H1 (cell line): ENCODE results near the gene C1QTNF4. TPM values are rescaled to one million over a fixed set of nuclear protein-coding genes. Genes with fewer than 3 reads are reported as not detected.

Experiments
- CTCF ChIA-PET: fragments of 300-600 bp; sonication (Branson Sonifier 250); formaldehyde crosslinking; loops from one replicate; lab custom pipeline; 2021; ENCODE audit not compliant: partially characterized antibody; lab: Charles Lee
- POLR2A ChIA-PET: fragments of 300-600 bp; sonication (Branson Sonifier 250); formaldehyde crosslinking; loops from one replicate; lab custom pipeline; 2021; ENCODE audit warnings: inconsistent platforms; ENCODE audit not compliant: partially characterized antibody; lab: Charles Lee
- DNase-seq, 2 experiments: peaks; one replicate each; pipeline versions ENCODE4 v3.0.0 to v3.0.0-alpha.2; 2010 to 2022; ENCODE audit warnings: low spot score in 2 of 2, low read depth in 1 of 2, mixed read lengths in 1 of 2
- FAIRE-seq: peaks from 2 replicates; lab custom pipeline; 2011; peaks lifted over from hg19 to GRCh38; lab: Jason Lieb, UNC
- H2AFZ ChIP-seq: 2 replicates; pipeline ENCODE4 v1.8.1; 2012; ENCODE audit warnings: low read length, inconsistent platforms
- H2AK5ac ChIP-seq: 2 replicates; pipeline ENCODE4 v1.6.1; 2013; ENCODE audit warnings: low read depth, low read length
- H2BK120ac ChIP-seq: replicated peaks from 2 replicates; pipeline ENCODE3; 2013; ENCODE audit warnings: low read depth, low read length, inconsistent platforms
- H2BK12ac ChIP-seq: 2 replicates; pipeline ENCODE4 v1.6.1; 2013; ENCODE audit warnings: low read depth, low read length
- H2BK15ac ChIP-seq: 2 replicates; pipeline ENCODE4 v1.6.1; 2013; ENCODE audit warnings: low read length
- H2BK20ac ChIP-seq: 2 replicates; pipeline ENCODE4 v1.6.1; 2013; ENCODE audit warnings: low read length
- H2BK5ac ChIP-seq: 2 replicates; pipeline ENCODE4 v1.6.1; 2013; ENCODE audit warnings: low read depth, low read length
- H3K14ac ChIP-seq: 2 replicates; pipeline ENCODE4 v1.6.1; 2013; ENCODE audit warnings: inconsistent platforms; ENCODE audit not compliant: insufficient read length
- H3K18ac ChIP-seq: 2 replicates; pipeline ENCODE4 v1.6.1; 2013; ENCODE audit warnings: low read length; ENCODE audit errors: extremely low read depth
- H3K23ac ChIP-seq: 2 replicates; pipeline ENCODE4 v1.6.1; 2013; ENCODE audit warnings: inconsistent platforms; ENCODE audit not compliant: insufficient read length
- H3K23me2 ChIP-seq: 2 replicates; pipeline ENCODE4 v1.6.1; 2013; ENCODE audit warnings: low read depth, low read length
- H3K27ac ChIP-seq: 2 replicates; pipeline ENCODE4 v1.6.1; 2011; ENCODE audit warnings: low read depth, low read length, inconsistent platforms
- H3K27me3 ChIP-seq, 4 experiments: replicated peaks in 1 of 4; 1 replicate in 1 of 4; 2 replicates in 3 of 4; pipeline versions ENCODE4 v1.6.1 to v1.8.1; 2011 to 2013; ENCODE audit warnings: low read length in 3 of 4, mild to moderate bottlenecking in 3 of 4, inconsistent platforms in 2 of 4, mixed read lengths in 2 of 4, moderate library complexity in 1 of 4; ENCODE audit not compliant: control insufficient read depth in 3 of 4, insufficient read depth in 3 of 4; ENCODE audit errors: extremely low read depth in 1 of 4
- H3K36me3 ChIP-seq, 4 experiments: 2 replicates each; pipeline versions ENCODE4 v1.6.1 to v1.8.1; 2011 to 2013; ENCODE audit warnings: mild to moderate bottlenecking in 4 of 4, low read length in 3 of 4, moderate library complexity in 2 of 4, control low read depth in 1 of 4, inconsistent platforms in 1 of 4; ENCODE audit not compliant: insufficient read depth in 4 of 4, control insufficient read depth in 2 of 4
- H3K4ac ChIP-seq: replicated peaks from 2 replicates; pipeline ENCODE3; 2013; ENCODE audit warnings: low read length, low read depth, mixed read lengths, inconsistent platforms; ENCODE audit not compliant: insufficient read length
- H3K4me1 ChIP-seq, 4 experiments: replicated peaks in 1 of 4; 1 replicate in 1 of 4; 2 replicates in 3 of 4; pipeline versions ENCODE4 v1.6.1 to v1.8.1; 2011 to 2013; ENCODE audit warnings: low read length in 3 of 4, inconsistent platforms in 2 of 4, mixed read lengths in 1 of 4; ENCODE audit not compliant: insufficient read depth in 4 of 4, control insufficient read depth in 3 of 4
- H3K4me2 ChIP-seq, 2 experiments: 2 replicates each; pipeline versions ENCODE4 v1.6.1 to v1.8.1; 2011 to 2013; ENCODE audit warnings: low read depth in 2 of 2, low read length in 2 of 2, control low read depth in 1 of 2, inconsistent platforms in 1 of 2, mild to moderate bottlenecking in 1 of 2; ENCODE audit not compliant: insufficient read depth in 1 of 2
- H3K4me3 ChIP-seq, 4 experiments: fragments of 200-600, 300-600 bp in 1 of 4; sonication (generic), shearing (Covaris generic), sonication (Bioruptor Twin) in 1 of 4; 2 replicates each; pipeline versions ENCODE4 v1.5.1 to v1.8.1; 2011 to 2016; ENCODE audit warnings: low read length in 4 of 4, low read depth in 3 of 4, control low read depth in 2 of 4, inconsistent platforms in 2 of 4, mild to moderate bottlenecking in 2 of 4, mixed read lengths in 1 of 4, moderate library complexity in 1 of 4; ENCODE audit not compliant: insufficient read depth in 2 of 4; ENCODE audit errors: extremely low read depth in 1 of 4
- H3K56ac ChIP-seq: replicated peaks from 2 replicates; pipeline ENCODE3; 2013; ENCODE audit warnings: low read depth, mild to moderate bottlenecking, mixed read lengths, low read length, inconsistent platforms; ENCODE audit not compliant: insufficient read length
- H3K79me1 ChIP-seq: 2 replicates; pipeline ENCODE4 v1.6.1; 2013; ENCODE audit warnings: low read depth, low read length, control low read depth
- H3K79me2 ChIP-seq, 2 experiments: 2 replicates each; pipeline versions ENCODE4 v1.6.1 to v1.8.1; 2012 to 2013; ENCODE audit warnings: low read length in 2 of 2, mild to moderate bottlenecking in 2 of 2, inconsistent platforms in 1 of 2; ENCODE audit not compliant: insufficient read depth in 2 of 2, control insufficient read depth in 1 of 2
- H3K9ac ChIP-seq, 4 experiments: replicated peaks in 1 of 4; 1 replicate in 1 of 4; 2 replicates in 3 of 4; pipeline versions ENCODE4 v1.6.1 to v1.8.1; 2011 to 2013; ENCODE audit warnings: low read depth in 3 of 4, low read length in 3 of 4, control low read depth in 2 of 4, mild to moderate bottlenecking in 2 of 4, moderate library complexity in 2 of 4, inconsistent platforms in 1 of 4; ENCODE audit errors: extremely low read depth in 1 of 4
- H3K9me3 ChIP-seq, 2 experiments: 2 replicates each; pipeline versions ENCODE4 v1.6.1 to v1.8.1; 2012 to 2013; ENCODE audit warnings: mild to moderate bottlenecking in 2 of 2, moderate library complexity in 2 of 2, control low read depth in 1 of 2, inconsistent platforms in 1 of 2, low read depth in 1 of 2, low read length in 1 of 2, mixed read lengths in 1 of 2; ENCODE audit not compliant: insufficient read depth in 2 of 2
- H4K20me1 ChIP-seq, 2 experiments: replicated peaks in 1 of 2; 2 replicates each; pipeline versions ENCODE3 to v1.8.1; 2011 to 2013; ENCODE audit warnings: inconsistent platforms in 2 of 2, low read length in 2 of 2, mild to moderate bottlenecking in 1 of 2; ENCODE audit not compliant: insufficient read depth in 2 of 2, control insufficient read depth in 1 of 2
- H4K5ac ChIP-seq: 2 replicates; pipeline ENCODE4 v1.6.1; 2013; ENCODE audit warnings: low read length, low read depth, mixed read lengths, inconsistent platforms; ENCODE audit not compliant: insufficient read length
- H4K8ac ChIP-seq: 2 replicates; pipeline ENCODE4 v1.8.0; 2013; ENCODE audit warnings: mild to moderate bottlenecking, moderate library complexity, low read length, inconsistent platforms; ENCODE audit not compliant: insufficient read depth; ENCODE audit errors: extremely low read depth
- H4K91ac ChIP-seq: replicated peaks from 2 replicates; pipeline ENCODE3; 2013; ENCODE audit warnings: low read length, mixed read lengths, inconsistent platforms; ENCODE audit not compliant: insufficient read length
- CHD1 ChIP-seq: IDR thresholded peaks from 2 replicates; pipeline ENCODE4 v1.6.1; 2012; ENCODE audit warnings: low read depth, low read length, improper control_type of control experiment
- CREB1 ChIP-seq: IDR thresholded peaks from 2 replicates; pipeline ENCODE4 v1.6.1; 2012; ENCODE audit warnings: inconsistent platforms
- NANOG ChIP-seq: IDR thresholded peaks from 2 replicates; pipeline ENCODE4 v1.6.1; 2011; ENCODE audit warnings: low read length, low read depth, mild to moderate bottlenecking, inconsistent platforms; ENCODE audit not compliant: insufficient read depth, poor library complexity, severe bottlenecking
- NRF1 ChIP-seq: IDR thresholded peaks from 2 replicates; pipeline ENCODE4 v1.6.1; 2011; ENCODE audit warnings: mild to moderate bottlenecking, low read depth, low read length, improper control_type of control experiment
- POU5F1 ChIP-seq: IDR thresholded peaks from 2 replicates; pipeline ENCODE4 v1.6.1; 2011; ENCODE audit warnings: low read depth, mild to moderate bottlenecking, low read length, moderate library complexity
- SIRT6 ChIP-seq: IDR thresholded peaks from one replicate; pipeline ENCODE4 v1.7.1; 2012; ENCODE audit warnings: low read length, inconsistent platforms
- USF2 ChIP-seq: IDR thresholded peaks from 2 replicates; pipeline ENCODE4 v1.6.1; 2011; ENCODE audit warnings: low read length, improper control_type of control experiment
- ZNF274 ChIP-seq: IDR thresholded peaks from 2 replicates; pipeline ENCODE4 v1.7.0; 2012; ENCODE audit warnings: low read length, borderline replicate concordance; ENCODE audit errors: extremely low read depth
- WGBS, 2 experiments: shearing (Covaris generic) in 1 of 2; methylation state at CpG; one replicate each; pipeline versions ENCODE4 v1.1.6 to v1.1.7; 2013 to 2015; ENCODE audit warnings: low lambda C conversion rate in 2 of 2, mixed read lengths in 2 of 2, inconsistent platforms in 1 of 2, low coverage in 1 of 2, missing lambda C conversion rate in 1 of 2; ENCODE audit not compliant: insufficient replicate concordance in 2 of 2, insufficient coverage in 1 of 2, insufficient read length in 1 of 2; ENCODE audit errors: extremely low coverage in 1 of 2, missing lambda C conversion rate in 1 of 2; 5-methylcytosine and 5-hydroxymethylcytosine counted together
- polyA plus RNA-seq, 7 experiments: library from polyadenylated mRNA; depleted of rRNA in 3 of 7; stranded (reverse) in 5 of 7; unstranded in 2 of 7; fragments of >200 nt in 5 of 7; fragments of 200-250 nt in 2 of 7; gene quantifications; 1 replicate in 5 of 7; 2 replicates in 1 of 7; 4 replicates in 1 of 7; pipeline versions ENCODE4 v1.2.1 to v1.2.3, GENCODE V29; 2011 to 2013; ENCODE audit warnings: missing spikeins in 2 of 7, mixed read lengths in 2 of 7
- total RNA-seq: library from RNA; stranded (reverse); fragmentation: NEBNext Ultra II Directional; extraction: Animal tissue kit (Norgen Biotek cat#: 25700); gene quantifications from 2 replicates; pipeline ENCODE4 v1.2.1, GENCODE V29; 2021

The C1QTNF4 gene
- total and polyA plus RNA-seq, 2 of the 8 experiments (the other 6 are each of a cell fraction or from before 2014, with no cell fraction given) = 3.9 to 6.0 TPM

GRCh38 chr11:47589977-47590861, 4.0 kb downstream of the C1QTNF4 start:
- peaks cover 3 to 8% (median 4%) of the 10 kb centered on the region in 4 experiments; a peak in 6 of 7 replicates for H3K4me1 ChIP-seq
- H3K23me2 ChIP-seq = peaks cover 2% of the 10 kb centered on the region; the same call in 1 of the 2 replicates
- H4K8ac ChIP-seq = peak overlapping the region; percentile 68; the same call in 1 of the 2 replicates
- WGBS, 2 experiments = 89% methylated on average over 88 of the region's 122 CpGs; no CpG with 5 or more reads in 1 of the 2 experiments
- no peak overlapping the region for H3K14ac ChIP-seq
- no peak overlapping the region for H3K27ac ChIP-seq
- H2BK5ac ChIP-seq = no peak overlapping the region
- H3K79me2 ChIP-seq = no peaks in the 10 kb centered on the region
- peak in 1 of 2 experiments; percentile 56 for DNase-seq
- no peak overlapping the region for H2BK15ac ChIP-seq
- no peak overlapping the region for H3K4ac ChIP-seq
- no peak overlapping the region for H3K23ac ChIP-seq
- TF ChIP-seq NRF1 = no peak
- TF ChIP-seq CHD1 = no peak
- TF ChIP-seq USF2 = no peak
- TF ChIP-seq CREB1 = no peak
- no peak for TF ChIP-seq POU5F1
- no peak for TF ChIP-seq ZNF274
- no peak for TF ChIP-seq NANOG
- no peak for TF ChIP-seq SIRT6
- no peaks in the 10 kb centered on the region for H3K9me3 ChIP-seq
- ChIA-PET POLR2A (interaction anchor here (1.9 kb wide), 1 partner anchor 11 kb away, joined by 17 read pairs; the partner anchor contains the start of genes KBTBD4 and NDUFS3), CTCF (interaction anchor here (0.5 to 2.8 kb wide), 3 partner anchors 26 to 85 kb away, joined by 3 to 8 read pairs (median 4); no protein-coding TSS in a partner anchor)
- no peak overlapping the region for H2AFZ ChIP-seq
- H3K9ac ChIP-seq = no peak overlapping the region
- FAIRE-seq = no peak
- H2AK5ac ChIP-seq = no peak overlapping the region
- no peaks in the 10 kb centered on the region for H3K79me1 ChIP-seq
- no peak overlapping the region for H3K4me3 ChIP-seq
- peaks cover 0 to 27% (median 24%) of the 10 kb centered on the region in 4 experiments; a peak in 6 of 7 replicates for H3K27me3 ChIP-seq
- no peak overlapping the region for H2BK20ac ChIP-seq
- no peak overlapping the region for H2BK120ac ChIP-seq
- H4K91ac ChIP-seq = no peak overlapping the region
- H3K4me2 ChIP-seq = no peak overlapping the region
- H4K5ac ChIP-seq = no peak overlapping the region
- no peak overlapping the region for H3K56ac ChIP-seq
- H2BK12ac ChIP-seq = no peak overlapping the region
- H4K20me1 ChIP-seq = no peaks in the 10 kb centered on the region
- H3K36me3 ChIP-seq = no peaks in the 10 kb centered on the region
- no peak overlapping the region for H3K18ac ChIP-seq
